Tibial nerve (tissue), 4 donors: ENCODE measurements around the gene TWNK. TPM values are rescaled to one million over a fixed set of nuclear protein-coding genes. Genes with fewer than 3 reads are reported as not detected.

Experiments
- DNase-seq, 2 donors: peaks; one replicate each; pipeline ENCODE4 v3.0.0-alpha.2; 2019; ENCODE audit warnings: low spot score in 2 of 2
- H3K27ac ChIP-seq, 4 donors: fragments of 200-600 bp; sonication (generic) in 3 of 4; one replicate each; pipeline ENCODE4 v1.5.1; 2017 to 2019; ENCODE audit warnings: mild to moderate bottlenecking in 1 of 4
- H3K27me3 ChIP-seq, 2 donors: fragments of 200-600 bp; sonication (generic) in 1 of 2; one replicate each; pipeline versions ENCODE4 v1.5.1 to v1.6.0; 2017 to 2019
- H3K36me3 ChIP-seq, 3 donors: fragments of 200-600 bp; sonication (generic); one replicate each; pipeline ENCODE4 v1.5.1; 2018 to 2019
- H3K4me1 ChIP-seq, 4 donors: fragments of 200-600 bp; sonication (generic) in 3 of 4; one replicate each; pipeline ENCODE4 v1.5.1; 2017 to 2019
- H3K4me3 ChIP-seq, 4 donors: fragments of 200-600 bp; sonication (generic) in 3 of 4; one replicate each; pipeline ENCODE4 v1.5.1; 2017 to 2019; ENCODE audit warnings: mild to moderate bottlenecking in 1 of 4, moderate library complexity in 1 of 4
- H3K9me3 ChIP-seq, 4 donors: fragments of 200-600 bp; sonication (generic) in 3 of 4; one replicate each; pipeline ENCODE4 v1.5.1; 2017 to 2019
- CTCF ChIP-seq, 5 experiments: fragments of 200-600 bp in 3 of 5; fragments of 450-650 bp in 2 of 5; sonication (generic) in 3 of 5; IDR thresholded peaks; one replicate each; pipeline ENCODE4 v1.5.1; 2016 to 2019; ENCODE audit warnings: antibody characterized with exemption in 5 of 5, mild to moderate bottlenecking in 3 of 5, moderate library complexity in 2 of 5
- EP300 ChIP-seq, 2 donors: sonication (generic); formaldehyde crosslinking; IDR thresholded peaks; one replicate each; pipeline ENCODE4 v1.6.1; 2017; ENCODE audit warnings: antibody characterized with exemption in 2 of 2, mild to moderate bottlenecking in 1 of 2
- POLR2A ChIP-seq, 2 donors: fragments of 450-650 bp; IDR thresholded peaks; one replicate each; pipeline ENCODE4 v1.6.1; 2017; ENCODE audit warnings: antibody characterized with exemption in 2 of 2, mild to moderate bottlenecking in 2 of 2, moderate library complexity in 2 of 2
- WGBS, 2 donors: methylation state at CpG; one replicate each; pipeline ENCODE4 v1.1.5; 2018; 5-methylcytosine and 5-hydroxymethylcytosine counted together
- total RNA-seq, 4 donors: library from RNA; depleted of rRNA; stranded (reverse); fragments of >200 nt; gene quantifications; one replicate each; pipeline ENCODE4 v1.1.0, GENCODE V29; 2016

TWNK gene
- total RNA-seq, 4 donors from 2014 or later: 5.0 to 11.4 (median 6.6) TPM

GRCh38 chr10:100978901-100979195, 8.5 kb upstream of the TWNK start:
- no peak for DNase-seq
- no peak overlapping the region for H3K4me3 ChIP-seq
- no peak for TF ChIP-seq CTCF (IDR thresholded peaks at IDR 0.05)
- TF ChIP-seq POLR2A (IDR thresholded peaks at IDR 0.05): no peak
- TF ChIP-seq EP300 (IDR thresholded peaks at IDR 0.05): no peak
- H3K36me3 ChIP-seq: peaks cover 0 to 76% (median 0%) of the 10 kb centered on the region in 3 donors
- no peak overlapping the region for H3K27ac ChIP-seq
- no peaks in the 10 kb centered on the region for H3K27me3 ChIP-seq
- no peaks in the 10 kb centered on the region for H3K4me1 ChIP-seq
- whole genome bisulfite sequencing, 2 donors: 78 to 81% methylated on average over 10 of the region's 10 CpGs
- H3K9me3 ChIP-seq: no peaks in the 10 kb centered on the region

GRCh38 chr10:100979791-100980272, 7.5 kb upstream of the TWNK start:
- Histone ChIP-seq H3K27ac (no peak overlapping the region), H3K9me3 (no peaks in the 10 kb centered on the region), H3K4me1 (peaks cover 0 to 5% (median 0%) of the 10 kb centered on the region in 4 donors), H3K36me3 (peaks cover 0 to 86% (median 0%) of the 10 kb centered on the region in 3 donors), H3K27me3 (no peaks in the 10 kb centered on the region), H3K4me3 (no peak overlapping the region)
- TF ChIP-seq EP300 (IDR thresholded peaks at IDR 0.05) (no peak), CTCF (IDR thresholded peaks at IDR 0.05) (no peak), POLR2A (IDR thresholded peaks at IDR 0.05) (no peak)
- no peak for DNase-seq
- 79 to 94% methylated on average over 11 to 16 of the region's 16 CpGs for WGBS, 2 donors

GRCh38 chr10:100980311-100980710, 7.0 kb upstream of the TWNK start:
- Histone ChIP-seq H3K4me1 (peaks cover 0 to 9% (median 0%) of the 10 kb centered on the region in 4 donors), H3K9me3 (no peaks in the 10 kb centered on the region), H3K36me3 (peaks cover 0 to 89% (median 0%) of the 10 kb centered on the region in 3 donors), H3K4me3 (no peak overlapping the region), H3K27ac (no peak overlapping the region), H3K27me3 (no peaks in the 10 kb centered on the region)
- 70 to 83% methylated on average over 2 of the region's 2 CpGs for WGBS, 2 donors
- TF ChIP-seq POLR2A (IDR thresholded peaks at IDR 0.05) (no peak), CTCF (IDR thresholded peaks at IDR 0.05) (no peak), EP300 (IDR thresholded peaks at IDR 0.05) (no peak)
- no peak for DNase-seq

GRCh38 chr10:100980711-100981110, 6.6 kb upstream of the TWNK start:
- no peak for DNase-seq
- 86 to 97% methylated on average over 7 of the region's 7 CpGs for WGBS, 2 donors
- H3K4me3 ChIP-seq: no peak overlapping the region
- H3K36me3 ChIP-seq: peaks cover 0 to 93% (median 0%) of the 10 kb centered on the region in 3 donors
- no peak overlapping the region for H3K27ac ChIP-seq
- peaks cover 0 to 13% (median 0%) of the 10 kb centered on the region in 4 donors for H3K4me1 ChIP-seq
- H3K27me3 ChIP-seq: no peaks in the 10 kb centered on the region
- no peaks in the 10 kb centered on the region for H3K9me3 ChIP-seq
- no peak for TF ChIP-seq EP300 (IDR thresholded peaks at IDR 0.05)
- TF ChIP-seq POLR2A (IDR thresholded peaks at IDR 0.05): no peak
- no peak for TF ChIP-seq CTCF (IDR thresholded peaks at IDR 0.05)

- DNase-seq: no peak
- Histone ChIP-seq H3K4me1 (peaks cover 0 to 19% (median 2%) of the 10 kb centered on the region in 4 donors), H3K36me3 (peaks cover 0 to 93% (median 0%) of the 10 kb centered on the region in 3 donors), H3K27ac (no peak overlapping the region), H3K9me3 (no peaks in the 10 kb centered on the region), H3K4me3 (no peak overlapping the region), H3K27me3 (no peaks in the 10 kb centered on the region)
- 86 to 92% methylated on average over 5 of the region's 5 CpGs for WGBS, 2 donors
- TF ChIP-seq CTCF (IDR thresholded peaks at IDR 0.05) (no peak), POLR2A (IDR thresholded peaks at IDR 0.05) (no peak), EP300 (IDR thresholded peaks at IDR 0.05) (no peak)
These were observed 6.1 kb upstream of the TWNK start for GRCh38 chr10:100981178-100981772.
